B cell (primary cell): ENCODE results near the gene KIF3A. TPM values are rescaled to one million over a fixed set of nuclear protein-coding genes. Genes with fewer than 3 reads are reported as not detected.

ENCODE experiments used
- ATAC-seq: fragments of 200-7000 bp; cut with Tn5 transposase; one replicate; pipeline ENCODE4 v1.10.0; 2021; ENCODE audit warnings: low read depth, mild to moderate bottlenecking, moderate number of reproducible peaks, moderate library complexity
- CTCF ChIA-PET: fragments of 350-600 bp; sonication (Branson Sonifier 250); formaldehyde crosslinking; loops from one replicate; lab custom pipeline; 2021; ENCODE audit warnings: antibody characterized with exemption, inconsistent platforms; lab: Charles Lee
- POLR2A ChIA-PET: fragments of 350-600 bp; sonication (Branson Sonifier 250); formaldehyde crosslinking; loops from one replicate; lab custom pipeline; 2021; ENCODE audit warnings: antibody characterized with exemption; lab: Charles Lee
- DNase-seq: peaks from one replicate; pipeline ENCODE4 v3.0.0; 2013
- H2AFZ ChIP-seq: 2 replicates; pipeline ENCODE4 v1.6.1; 2012; ENCODE audit warnings: mild to moderate bottlenecking, low read depth, low read length; ENCODE audit not compliant: insufficient read depth, poor library complexity, severe bottlenecking
- H3K27ac ChIP-seq, 2 donors: 1 replicate in 1 of 2; 2 replicates in 1 of 2; pipeline ENCODE4 v1.5.1; 2012 to 2013; ENCODE audit warnings: low read length in 2 of 2, mild to moderate bottlenecking in 2 of 2, moderate library complexity in 1 of 2
- H3K27me3 ChIP-seq, 4 experiments: fragments of 200-600 bp in 1 of 4; sonication (generic) in 1 of 4; replicated peaks in 1 of 4; 1 replicate in 2 of 4; 2 replicates in 2 of 4; pipeline versions ENCODE4 v1.6.1 to v1.7.0; 2013 to 2016; ENCODE audit warnings: low read length in 3 of 4, mild to moderate bottlenecking in 2 of 4, mixed read lengths in 1 of 4, moderate library complexity in 1 of 4; ENCODE audit not compliant: insufficient read depth in 4 of 4, control insufficient read depth in 3 of 4; ENCODE audit errors: control extremely low read depth in 1 of 4
- H3K36me3 ChIP-seq, 2 experiments: replicated peaks in 1 of 2; 1 replicate in 1 of 2; 2 replicates in 1 of 2; pipeline versions ENCODE4 v1.6.1 to v1.7.1; 2013; ENCODE audit warnings: low read length in 1 of 2; ENCODE audit not compliant: insufficient read depth in 2 of 2, control insufficient read depth in 1 of 2; ENCODE audit errors: control extremely low read depth in 1 of 2, extremely low read depth in 1 of 2
- H3K4me1 ChIP-seq, 2 donors: fragments of 200-600 bp in 1 of 2; sonication (generic) in 1 of 2; 1 replicate in 1 of 2; 2 replicates in 1 of 2; pipeline versions ENCODE4 v1.5.1 to v1.6.1; 2013 to 2017; ENCODE audit warnings: low read length in 2 of 2; ENCODE audit not compliant: control insufficient read depth in 2 of 2, insufficient read depth in 2 of 2
- H3K4me2 ChIP-seq: replicated peaks from 2 replicates; pipeline ENCODE3; 2012; ENCODE audit warnings: mild to moderate bottlenecking, low read depth, low read length; ENCODE audit not compliant: poor library complexity, severe bottlenecking
- H3K4me3 ChIP-seq, 5 experiments: fragments of 200-600 bp in 1 of 5; sonication (generic) in 1 of 5; 1 replicate in 3 of 5; 2 replicates in 2 of 5; pipeline versions ENCODE4 v1.5.1 to v1.7.0; 2011 to 2016; ENCODE audit warnings: low read length in 4 of 5, mild to moderate bottlenecking in 4 of 5, low read depth in 2 of 5, control low read depth in 1 of 5, moderate library complexity in 1 of 5; ENCODE audit not compliant: insufficient read depth in 1 of 5; ENCODE audit errors: control extremely low read depth in 1 of 5, extremely low read depth in 1 of 5
- H3K79me2 ChIP-seq: fragments of 200-600 bp; sonication (generic); one replicate; pipeline ENCODE4 v1.6.0; 2016; ENCODE audit warnings: low read length; ENCODE audit not compliant: control insufficient read depth, insufficient read depth
- H3K9ac ChIP-seq: fragments of 200-600 bp; sonication (generic); 2 replicates; pipeline ENCODE4 v1.6.1; 2017; ENCODE audit warnings: mild to moderate bottlenecking, low read length, moderate library complexity
- H3K9me3 ChIP-seq, 3 donors: one replicate each; pipeline versions ENCODE4 v1.6.1 to v1.7.1; 2013; ENCODE audit warnings: low read length in 2 of 3; ENCODE audit not compliant: control insufficient read depth in 2 of 3, insufficient read depth in 1 of 3; ENCODE audit errors: control extremely low read depth in 1 of 3
- H4K20me1 ChIP-seq: 2 replicates; pipeline ENCODE4 v1.6.0; 2012; ENCODE audit warnings: mild to moderate bottlenecking, low read length; ENCODE audit not compliant: insufficient read depth, control insufficient read depth, poor library complexity, severe bottlenecking
- H3K27ac Mint-ChIP-seq: one replicate; pipeline ENCODE4 v1.8.0; 2021; ENCODE audit warnings: mixed read lengths
- H3K27me3 Mint-ChIP-seq: one replicate; pipeline ENCODE4 v1.8.0; 2021; ENCODE audit warnings: mixed read lengths
- H3K4me1 Mint-ChIP-seq: one replicate; pipeline ENCODE4 v1.8.0; 2021; ENCODE audit warnings: mixed read lengths
- H3K4me3 Mint-ChIP-seq: one replicate; pipeline ENCODE4 v1.8.0; 2021; ENCODE audit warnings: mixed read lengths
- H3K9me3 Mint-ChIP-seq: one replicate; pipeline ENCODE4 v1.8.0; 2022; ENCODE audit warnings: mixed read lengths; ENCODE audit not compliant: insufficient read depth
- CTCF ChIP-seq: fragments of 200-600 bp; IDR thresholded peaks from one replicate; pipeline ENCODE4 v1.8.0; 2022; ENCODE audit warnings: antibody characterized with exemption, mild to moderate bottlenecking
- EZH2 ChIP-seq: IDR thresholded peaks from 2 replicates; pipeline ENCODE4 v1.6.1; 2012; ENCODE audit warnings: borderline replicate concordance, low read depth, mild to moderate bottlenecking, moderate library complexity, low read length; ENCODE audit not compliant: insufficient read depth, poor library complexity, severe bottlenecking
- WGBS: methylation state at CpG from one replicate; pipeline ENCODE4 v1.1.5; 2013; ENCODE audit warnings: missing lambda C conversion rate; ENCODE audit not compliant: insufficient coverage; 5-methylcytosine and 5-hydroxymethylcytosine counted together
- intact Hi-C: fragments of 100-400 bp; cut with micrococcal nuclease; formaldehyde crosslinking; loops from one replicate; pipeline ENCODE4 v1.10.0; 2022
- polyA plus RNA-seq: library from polyadenylated mRNA; depleted of rRNA; stranded (reverse); fragments of >200 nt; gene quantifications from 2 replicates; pipeline ENCODE4 v1.2.3, GENCODE V29; 2012
- total RNA-seq, 2 donors: library from RNA; stranded (reverse); fragments of 120-200 nt in 1 of 2; gene quantifications; 1 replicate in 1 of 2; 2 replicates in 1 of 2; pipeline versions ENCODE4 v1.2.3 to v1.2.4, GENCODE V29; 2013 to 2022

KIF3A gene
- total and polyA plus RNA-seq, 2 donors (not counting 1 experiment from before 2014, with no cell fraction given) = 1.3 to 16.0 TPM

DNA sequence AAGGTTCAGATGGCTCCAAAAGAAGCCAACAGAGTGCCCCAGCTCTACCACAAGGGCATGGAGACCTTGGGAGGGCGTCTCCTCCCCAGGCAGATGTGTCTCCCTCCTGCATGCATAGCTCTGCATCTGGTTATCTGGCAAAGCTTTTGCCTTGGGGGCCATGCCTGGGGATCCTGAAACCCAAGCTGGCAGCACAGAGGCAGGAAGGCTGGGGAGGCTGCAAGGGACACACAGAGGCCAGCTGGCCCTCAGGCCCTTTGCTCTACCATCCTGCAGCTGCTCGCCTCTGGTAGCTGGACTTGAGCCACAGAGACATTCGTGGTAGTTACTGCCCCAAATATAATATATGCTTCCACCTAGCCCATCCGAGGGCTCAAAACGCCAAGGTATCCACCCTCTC is 35.8 kb upstream of the KIF3A start:
- Histone ChIP-seq H3K27me3 (peaks cover 0 to 21% (median 7%) of the 10 kb centered on the region in 4 experiments), H2AFZ (no peak overlapping the region), H3K4me1 (peaks cover 13 to 16% of the 10 kb centered on the region in 2 donors), H3K36me3 (no peaks in the 10 kb centered on the region), H3K9ac (no peak overlapping the region), H3K79me2 (no peaks in the 10 kb centered on the region), H3K9me3 (peaks cover 0 to 9% (median 0%) of the 10 kb centered on the region in 3 donors), H3K4me3 (no peak overlapping the region), H3K4me2 (no peak overlapping the region), H4K20me1 (no peaks in the 10 kb centered on the region), H3K27ac (no peak overlapping the region)
- ChIA-PET POLR2A (no interaction called here), CTCF (no interaction called here)
- H3K4me1 Mint-ChIP-seq = peaks cover 4% of the 10 kb centered on the region
- H3K4me3 Mint-ChIP-seq = no peak overlapping the region
- no peaks in the 10 kb centered on the region for H3K9me3 Mint-ChIP-seq
- intact Hi-C loops = no loop called here
- ATAC-seq = no peak
- DNase-seq = no peak
- H3K27ac Mint-ChIP-seq = no peak overlapping the region
- 91% methylated on average over 3 of the region's 5 CpGs for WGBS
- TF ChIP-seq CTCF (no peak), EZH2 (no peak)
- peaks cover 9% of the 10 kb centered on the region for H3K27me3 Mint-ChIP-seq

- H3K27ac Mint-ChIP-seq = no peak overlapping the region
- no peak overlapping the region for H3K4me3 Mint-ChIP-seq
- H3K4me1 Mint-ChIP-seq = no peaks in the 10 kb centered on the region
- no peak for DNase-seq
- peaks cover 4% of the 10 kb centered on the region for H3K27me3 Mint-ChIP-seq
- Histone ChIP-seq H2AFZ (no peak overlapping the region), H3K4me3 (no peak overlapping the region), H3K9ac (no peak overlapping the region), H3K27ac (no peak overlapping the region), H3K4me2 (no peak overlapping the region), H3K79me2 (no peaks in the 10 kb centered on the region), H3K36me3 (no peaks in the 10 kb centered on the region), H3K4me1 (peaks cover 6 to 9% of the 10 kb centered on the region in 2 donors), H3K9me3 (peaks cover 0 to 3% (median 0%) of the 10 kb centered on the region in 3 donors), H4K20me1 (no peaks in the 10 kb centered on the region), H3K27me3 (peaks cover 0 to 15% (median 2%) of the 10 kb centered on the region in 4 experiments)
- H3K9me3 Mint-ChIP-seq = no peaks in the 10 kb centered on the region
- CTCF ChIA-PET = no interaction called here
- POLR2A ChIA-PET = no interaction called here
- ATAC-seq = no peak
- WGBS = 94% methylated on average over 7 of the region's 8 CpGs
- intact Hi-C loops = no loop called here
- TF ChIP-seq EZH2 (no peak), CTCF (no peak)
These were observed 35.1 kb upstream of the KIF3A start for GRCh38 chr5:132772291-132773070.
